A673 (cell line): Measurements from ENCODE around the gene DDX27. TPM values are rescaled to one million over a fixed set of nuclear protein-coding genes. Genes with fewer than 3 reads are reported as not detected.

Source experiments
- BruUV-seq: library from RNA; stranded (reverse); fragments of 400-500 nt; replicated peaks from 2 replicates; lab custom pipeline; 2021; lab: Mats Ljungman, UMichigan
- CTCF ChIA-PET: fragments of 300-600 bp; sonication (Branson Sonifier 250); formaldehyde crosslinking; loops from one replicate; lab custom pipeline; 2022; ENCODE audit warnings: antibody characterized with exemption; lab: Charles Lee
- POLR2A ChIA-PET: fragments of 300-600 bp; sonication (Branson Sonifier 250); formaldehyde crosslinking; loops from one replicate; lab custom pipeline; 2022; ENCODE audit warnings: antibody characterized with exemption; ENCODE audit not compliant: low non-redundant PET; lab: Charles Lee
- DNase-seq: peaks from one replicate; pipeline ENCODE4 v3.0.0-alpha.2; 2015; ENCODE audit warnings: low spot score
- H3K27ac ChIP-seq: fragments of 200-600 bp; sonication (generic); 2 replicates; pipeline ENCODE4 v1.5.1; 2016; ENCODE audit warnings: mixed run types, low read depth, mild to moderate bottlenecking, mixed read lengths, antibody characterized with exemption, low read length; ENCODE audit not compliant: poor library complexity, severe bottlenecking
- H3K27me3 ChIP-seq: fragments of 200-600 bp; sonication (generic); replicated peaks from 2 replicates; pipeline ENCODE4 v1.6.1; 2017; ENCODE audit warnings: mixed run types, low read depth, mild to moderate bottlenecking, mixed read lengths, antibody characterized with exemption, low read length; ENCODE audit not compliant: insufficient read depth, poor library complexity
- H3K36me3 ChIP-seq: fragments of 200-600 bp; sonication (generic); 2 replicates; pipeline ENCODE4 v1.6.1; 2016; ENCODE audit warnings: mixed run types, mild to moderate bottlenecking, mixed read lengths, antibody characterized with exemption, low read length; ENCODE audit not compliant: insufficient read depth, poor library complexity, severe bottlenecking
- H3K4me1 ChIP-seq: fragments of 200-600 bp; sonication (generic); 2 replicates; pipeline ENCODE4 v1.6.1; 2017; ENCODE audit warnings: mixed run types, mild to moderate bottlenecking, mixed read lengths, antibody characterized with exemption, low read length; ENCODE audit not compliant: insufficient read depth, poor library complexity, severe bottlenecking
- H3K4me3 ChIP-seq: fragments of 200-600 bp; sonication (generic); 2 replicates; pipeline ENCODE4 v1.5.1; 2016; ENCODE audit warnings: low read depth, mixed run types, mild to moderate bottlenecking, mixed read lengths, low read length; ENCODE audit not compliant: poor library complexity, severe bottlenecking
- H3K9me3 ChIP-seq: fragments of 200-600 bp; sonication (generic); 2 replicates; pipeline ENCODE4 v1.6.1; 2016; ENCODE audit warnings: mixed run types, low read depth, mild to moderate bottlenecking, mixed read lengths, antibody characterized with exemption, low read length; ENCODE audit not compliant: poor library complexity, severe bottlenecking
- EZH2 ChIP-seq: fragments of 200-600 bp; sonication (generic); IDR thresholded peaks from 2 replicates; pipeline ENCODE4 v1.6.1; 2017; ENCODE audit warnings: borderline replicate concordance, low read depth, mild to moderate bottlenecking, mixed read lengths, antibody characterized with exemption, low read length; ENCODE audit not compliant: poor library complexity, severe bottlenecking
- intact Hi-C: fragments of 100-400 bp; cut with micrococcal nuclease; formaldehyde crosslinking; loops from one replicate; pipeline ENCODE4 v1.10.0; 2022; ENCODE audit not compliant: unreplicated experiment
- total RNA-seq: library from RNA; stranded (reverse); gene quantifications from 2 replicates; pipeline ENCODE4 v1.2.3, GENCODE V29; 2021
- TF ChIP-seq, protein P1 (sequence below): fragments of 300-800, 200-600 bp; sonication (generic); conservative IDR thresholded peaks from 2 replicates; pipeline ENCODE4 v1.5.1; 2017; ENCODE audit warnings: low read depth, mild to moderate bottlenecking, antibody characterized with exemption, low read length, moderate library complexity, mixed read lengths

DDX27 gene
- total RNA-seq, 1 experiment from 2014 or later = 62.4 TPM

DNA sequence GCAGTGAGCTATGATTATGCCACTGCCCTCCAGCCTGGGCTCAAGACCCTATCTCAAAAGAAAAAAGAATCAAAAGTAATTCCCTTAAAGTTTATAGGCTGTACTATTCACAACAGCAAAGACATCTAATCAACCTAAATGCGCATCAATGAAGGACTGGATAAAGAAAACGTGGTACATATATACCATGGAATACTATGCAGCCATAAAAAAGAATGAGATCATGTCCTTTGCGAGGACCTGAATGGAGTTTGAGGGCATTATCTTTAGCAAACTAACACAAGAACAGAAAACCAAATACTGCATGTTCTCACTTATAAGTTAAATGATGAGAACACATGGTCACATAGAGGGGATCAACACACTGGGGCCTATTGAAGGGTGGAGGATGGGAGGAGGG is 42.0 kb downstream of the DDX27 start:
- no peak overlapping the region for H3K4me3 ChIP-seq
- ChIA-PET POLR2A (no interaction called here), CTCF (no interaction called here)
- no peaks in the 10 kb centered on the region for H3K27me3 ChIP-seq
- no peaks in the 10 kb centered on the region for H3K9me3 ChIP-seq
- peaks cover 77% of the 10 kb centered on the region for H3K36me3 ChIP-seq
- no TSS peak for BruUV-seq
- intact Hi-C loops = no loop called here
- TF ChIP-seq EZH2 = no peak
- TF ChIP-seq, protein P1, sequence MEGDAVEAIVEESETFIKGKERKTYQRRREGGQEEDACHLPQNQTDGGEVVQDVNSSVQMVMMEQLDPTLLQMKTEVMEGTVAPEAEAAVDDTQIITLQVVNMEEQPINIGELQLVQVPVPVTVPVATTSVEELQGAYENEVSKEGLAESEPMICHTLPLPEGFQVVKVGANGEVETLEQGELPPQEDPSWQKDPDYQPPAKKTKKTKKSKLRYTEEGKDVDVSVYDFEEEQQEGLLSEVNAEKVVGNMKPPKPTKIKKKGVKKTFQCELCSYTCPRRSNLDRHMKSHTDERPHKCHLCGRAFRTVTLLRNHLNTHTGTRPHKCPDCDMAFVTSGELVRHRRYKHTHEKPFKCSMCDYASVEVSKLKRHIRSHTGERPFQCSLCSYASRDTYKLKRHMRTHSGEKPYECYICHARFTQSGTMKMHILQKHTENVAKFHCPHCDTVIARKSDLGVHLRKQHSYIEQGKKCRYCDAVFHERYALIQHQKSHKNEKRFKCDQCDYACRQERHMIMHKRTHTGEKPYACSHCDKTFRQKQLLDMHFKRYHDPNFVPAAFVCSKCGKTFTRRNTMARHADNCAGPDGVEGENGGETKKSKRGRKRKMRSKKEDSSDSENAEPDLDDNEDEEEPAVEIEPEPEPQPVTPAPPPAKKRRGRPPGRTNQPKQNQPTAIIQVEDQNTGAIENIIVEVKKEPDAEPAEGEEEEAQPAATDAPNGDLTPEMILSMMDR = no peak
- no peak overlapping the region for H3K27ac ChIP-seq
- no peak for DNase-seq
- no peaks in the 10 kb centered on the region for H3K4me1 ChIP-seq

DNA sequence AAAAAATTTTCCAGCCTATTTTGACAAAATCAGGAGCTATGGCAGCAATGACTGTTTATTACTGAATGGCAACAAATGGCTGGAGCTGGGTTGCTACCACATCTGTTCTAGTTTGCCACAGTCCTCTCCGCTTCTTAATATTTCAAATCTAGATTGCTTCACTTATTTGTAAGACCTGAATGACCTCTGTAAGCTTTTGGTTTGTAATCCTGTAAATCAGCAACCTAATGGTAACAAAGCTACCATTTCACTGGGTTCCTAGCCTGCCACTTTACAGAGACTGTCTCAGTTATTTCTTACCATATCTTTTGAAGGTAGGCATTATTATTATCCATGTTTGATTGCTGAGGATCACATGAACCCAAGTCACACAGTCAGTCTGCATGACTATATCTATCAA is 43.2 kb downstream of the DDX27 start:
- no peak overlapping the region for H3K27ac ChIP-seq
- TF ChIP-seq, protein P1 = no peak
- TF ChIP-seq EZH2 = no peak
- ChIA-PET CTCF (no interaction called here), POLR2A (no interaction called here)
- no peaks in the 10 kb centered on the region for H3K4me1 ChIP-seq
- intact Hi-C loops = no loop called here
- no TSS peak for BruUV-seq
- H3K36me3 ChIP-seq = peaks cover 64% of the 10 kb centered on the region
- no peak for DNase-seq
- no peaks in the 10 kb centered on the region for H3K9me3 ChIP-seq
- no peaks in the 10 kb centered on the region for H3K27me3 ChIP-seq
- no peak overlapping the region for H3K4me3 ChIP-seq

DNA sequence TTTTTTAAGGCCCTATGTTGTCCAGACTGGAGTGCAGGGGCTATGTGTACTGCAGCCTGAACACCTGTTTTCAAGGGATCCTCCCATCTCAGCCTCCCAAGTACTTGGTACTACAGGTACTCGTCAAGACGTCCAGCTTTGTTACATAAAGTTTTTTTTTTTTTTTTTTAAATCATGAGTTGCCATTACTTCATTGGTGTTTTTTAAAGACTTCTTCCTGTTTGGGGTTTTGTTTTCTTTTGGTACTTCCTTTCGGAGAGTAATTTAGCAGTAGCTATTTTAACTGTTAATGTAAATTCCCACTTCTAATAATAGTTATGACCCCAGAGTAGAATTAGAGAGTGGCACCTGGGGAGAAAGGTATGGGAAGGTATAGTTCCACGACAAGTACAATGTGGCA is 48.1 kb downstream of the DDX27 start:
- Histone ChIP-seq H3K4me3 (no peak overlapping the region), H3K9me3 (no peaks in the 10 kb centered on the region), H3K4me1 (no peaks in the 10 kb centered on the region), H3K36me3 (peaks cover 70% of the 10 kb centered on the region), H3K27ac (no peak overlapping the region), H3K27me3 (no peaks in the 10 kb centered on the region)
- TF ChIP-seq, protein P1 = no peak
- no peak for TF ChIP-seq EZH2
- ChIA-PET POLR2A (no interaction called here), CTCF (no interaction called here)
- DNase-seq = no peak
- intact Hi-C loops = no loop called here
- BruUV-seq = no TSS peak
